Astrocyte of the cerebellum (primary cell): ENCODE measurements around the gene MAML2.

Experiments used
- DNase-seq: peaks from one replicate; pipeline ENCODE4 v3.0.0-alpha.2; 2011; ENCODE audit warnings: low read depth
- H3K4me3 ChIP-seq: 2 replicates; pipeline ENCODE4 v1.5.1; 2011; ENCODE audit warnings: mild to moderate bottlenecking, low read depth, low read length, moderate library complexity
- in situ Hi-C: cut with HindIII; loops from 2 replicates; pipeline ENCODE4 v1.10.0; 2017; ENCODE audit warnings: low sequenced_read_pairs
- TF ChIP-seq, protein P1 (sequence below): IDR thresholded peaks from 2 replicates; pipeline ENCODE4 v1.5.1; 2012; ENCODE audit warnings: low read length, low read depth, moderate library complexity, mild to moderate bottlenecking; ENCODE audit errors: missing control alignments

MAML2 gene

GRCh38 chr11:96197801-96198701 lies 144.9 kb downstream of the MAML2 start:
- in situ Hi-C loops, result no loop called here
- TF ChIP-seq, protein P1, sequence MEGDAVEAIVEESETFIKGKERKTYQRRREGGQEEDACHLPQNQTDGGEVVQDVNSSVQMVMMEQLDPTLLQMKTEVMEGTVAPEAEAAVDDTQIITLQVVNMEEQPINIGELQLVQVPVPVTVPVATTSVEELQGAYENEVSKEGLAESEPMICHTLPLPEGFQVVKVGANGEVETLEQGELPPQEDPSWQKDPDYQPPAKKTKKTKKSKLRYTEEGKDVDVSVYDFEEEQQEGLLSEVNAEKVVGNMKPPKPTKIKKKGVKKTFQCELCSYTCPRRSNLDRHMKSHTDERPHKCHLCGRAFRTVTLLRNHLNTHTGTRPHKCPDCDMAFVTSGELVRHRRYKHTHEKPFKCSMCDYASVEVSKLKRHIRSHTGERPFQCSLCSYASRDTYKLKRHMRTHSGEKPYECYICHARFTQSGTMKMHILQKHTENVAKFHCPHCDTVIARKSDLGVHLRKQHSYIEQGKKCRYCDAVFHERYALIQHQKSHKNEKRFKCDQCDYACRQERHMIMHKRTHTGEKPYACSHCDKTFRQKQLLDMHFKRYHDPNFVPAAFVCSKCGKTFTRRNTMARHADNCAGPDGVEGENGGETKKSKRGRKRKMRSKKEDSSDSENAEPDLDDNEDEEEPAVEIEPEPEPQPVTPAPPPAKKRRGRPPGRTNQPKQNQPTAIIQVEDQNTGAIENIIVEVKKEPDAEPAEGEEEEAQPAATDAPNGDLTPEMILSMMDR, result no peak
- no peak overlapping the region for H3K4me3 ChIP-seq
- no peak for DNase-seq

DNA sequence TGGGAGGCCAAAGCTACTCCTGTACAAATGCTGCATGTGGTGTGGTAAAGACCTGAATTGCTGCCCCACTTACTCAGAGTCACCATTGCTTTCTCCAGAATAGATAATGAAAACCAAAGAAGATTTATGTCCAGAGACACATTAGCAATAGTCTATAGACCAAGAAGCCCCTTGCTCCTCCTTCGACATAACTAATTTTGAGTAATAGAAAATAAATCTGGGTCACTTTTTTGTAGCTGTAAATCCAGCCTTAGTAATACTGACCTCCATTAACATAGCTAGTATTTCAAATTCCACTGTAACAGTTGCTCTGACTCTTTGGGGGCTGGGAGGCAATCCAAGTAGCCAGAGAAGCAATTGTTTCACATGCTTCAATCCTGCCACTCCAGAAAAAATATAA lies 145.9 kb downstream of the MAML2 start:
- no peak overlapping the region for H3K4me3 ChIP-seq
- no peak for DNase-seq
- in situ Hi-C loops, result no loop called here
- TF ChIP-seq, protein P1, result no peak

- in situ Hi-C loops, result no loop called here
- TF ChIP-seq, protein P1, result no peak
- no peak for DNase-seq
- H3K4me3 ChIP-seq, result no peak overlapping the region
Observed at GRCh38 chr11:96196181-96196662, 146.8 kb downstream of the MAML2 start.

DNA sequence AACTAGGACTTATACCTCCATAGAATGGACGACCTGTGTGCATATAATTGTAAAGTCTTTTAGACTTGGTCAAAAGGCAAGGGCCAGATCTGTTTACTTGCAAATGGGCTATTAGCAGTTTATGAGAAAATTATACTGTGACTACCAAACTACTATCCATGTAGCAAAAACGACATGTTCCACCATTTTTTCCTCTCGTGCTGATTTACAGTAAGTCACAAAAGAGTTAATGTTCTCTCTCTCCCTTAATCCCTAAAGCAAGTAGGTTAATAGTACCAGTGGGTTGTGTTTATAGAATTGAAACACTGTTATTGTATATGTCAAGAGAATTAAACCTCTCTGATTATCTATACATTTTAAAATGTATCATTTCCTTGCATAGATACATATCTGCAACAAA lies 147.3 kb downstream of the MAML2 start:
- TF ChIP-seq, protein P1, result no peak
- H3K4me3 ChIP-seq, result no peak overlapping the region
- DNase-seq, result no peak
- in situ Hi-C loops, result no loop called here

DNA sequence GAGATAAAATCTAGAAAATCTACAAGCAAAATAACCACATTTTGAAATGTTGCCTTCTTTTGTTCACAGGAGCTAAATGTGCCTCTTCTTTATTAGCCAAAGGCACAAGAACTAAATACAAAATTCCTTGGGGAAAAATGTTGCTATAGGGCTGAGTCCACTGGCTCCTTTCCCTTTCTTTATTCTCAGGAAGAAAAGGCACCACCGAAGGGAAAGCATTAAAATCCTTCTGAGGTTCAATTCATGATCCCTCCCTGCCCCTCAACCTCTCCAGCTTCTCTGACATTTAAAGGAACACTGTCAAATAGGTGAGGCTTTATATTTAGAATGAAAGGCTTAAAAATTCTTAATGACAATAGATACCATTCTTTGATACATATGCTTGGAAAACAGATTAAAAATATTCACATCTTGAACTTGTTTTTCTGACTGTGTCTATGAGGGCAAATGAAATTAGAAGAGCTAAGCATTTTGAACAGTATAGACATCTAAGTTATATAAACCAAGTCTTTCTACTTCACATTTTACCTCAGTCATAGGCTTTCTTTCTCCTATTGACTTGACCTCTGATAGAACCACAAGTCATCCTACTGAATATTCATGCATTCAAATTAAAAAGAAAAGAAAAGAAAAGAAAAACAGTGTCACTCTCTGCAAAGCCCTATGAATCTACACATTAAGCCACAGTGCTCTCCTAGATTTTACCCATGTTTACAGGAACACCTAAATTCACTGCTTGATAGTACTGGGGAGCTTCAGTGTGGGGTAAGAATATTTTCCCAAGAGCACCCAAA lies 148.2 kb downstream of the MAML2 start:
- H3K4me3 ChIP-seq, result no peak overlapping the region

More for the DNA sequence above, 148.2 kb downstream of the MAML2 start:
- TF ChIP-seq, protein P1, result no peak
- DNase-seq, result no peak
- in situ Hi-C loops, result no loop called here
